IPS-15b (cell line): ENCODE measurements around the gene P2RY11.

Experiments
- H3K27me3 ChIP-seq: one replicate; pipeline ENCODE4 v1.6.1; 2013; ENCODE audit warnings: low read length; ENCODE audit not compliant: control insufficient read depth, insufficient read depth
- H3K36me3 ChIP-seq: one replicate; pipeline ENCODE4 v1.6.1; 2013; ENCODE audit warnings: low read length; ENCODE audit not compliant: control insufficient read depth, insufficient read depth
- H3K4me1 ChIP-seq: one replicate; pipeline ENCODE4 v1.6.1; 2013; ENCODE audit warnings: mild to moderate bottlenecking, low read length; ENCODE audit not compliant: control insufficient read depth, insufficient read depth
- H3K4me3 ChIP-seq: one replicate; pipeline ENCODE4 v1.5.1; 2013; ENCODE audit warnings: low read depth, low read length
- H3K9ac ChIP-seq: one replicate; pipeline ENCODE4 v1.6.1; 2013; ENCODE audit warnings: low read depth, mild to moderate bottlenecking, low read length
- H3K9me3 ChIP-seq: one replicate; pipeline ENCODE4 v1.6.1; 2013; ENCODE audit warnings: mild to moderate bottlenecking, low read length; ENCODE audit not compliant: control insufficient read depth, insufficient read depth

Gene P2RY11

GRCh38 chr19:10116866-10117616, 5.5 kb downstream of the P2RY11 start:
- H3K9me3 ChIP-seq, result no peaks in the 10 kb centered on the region
- H3K4me3 ChIP-seq, result no peak overlapping the region
- no peaks in the 10 kb centered on the region for H3K27me3 ChIP-seq
- no peaks in the 10 kb centered on the region for H3K4me1 ChIP-seq
- H3K36me3 ChIP-seq, result peaks cover 39% of the 10 kb centered on the region
- H3K9ac ChIP-seq, result no peak overlapping the region

- Histone ChIP-seq H3K9ac (peak overlapping the region; percentile 98), H3K4me1 (no peaks in the 10 kb centered on the region), H3K36me3 (peaks cover 36% of the 10 kb centered on the region), H3K9me3 (no peaks in the 10 kb centered on the region), H3K27me3 (no peaks in the 10 kb centered on the region), H3K4me3 (peak overlapping the region; percentile 96)
Measured at GRCh38 chr19:10118960-10119359, 7.5 kb downstream of the P2RY11 start.

- Histone ChIP-seq H3K9me3 (no peaks in the 10 kb centered on the region), H3K36me3 (peaks cover 22% of the 10 kb centered on the region), H3K9ac (no peak overlapping the region), H3K4me3 (no peak overlapping the region), H3K27me3 (no peaks in the 10 kb centered on the region), H3K4me1 (no peaks in the 10 kb centered on the region)
Measured at GRCh38 chr19:10120538-10121189, 9.2 kb downstream of the P2RY11 start.

- H3K9ac ChIP-seq, result no peak overlapping the region
- H3K36me3 ChIP-seq, result peaks cover 10% of the 10 kb centered on the region
Measured at GRCh38 chr19:10122045-10122444, 10.6 kb downstream of the P2RY11 start.

GRCh38 chr19:10124429-10124828, 12.9 kb downstream of the P2RY11 start:
- H3K4me3 ChIP-seq, result no peak overlapping the region
- no peaks in the 10 kb centered on the region for H3K4me1 ChIP-seq
- H3K36me3 ChIP-seq, result peaks cover 2% of the 10 kb centered on the region
- H3K9ac ChIP-seq, result no peak overlapping the region
- H3K9me3 ChIP-seq, result no peaks in the 10 kb centered on the region
- H3K27me3 ChIP-seq, result no peaks in the 10 kb centered on the region

More at GRCh38 chr19:10122045-10122444, 10.6 kb downstream of the P2RY11 start:
- H3K4me3 ChIP-seq, result no peak overlapping the region
- H3K27me3 ChIP-seq, result no peaks in the 10 kb centered on the region
- H3K9me3 ChIP-seq, result no peaks in the 10 kb centered on the region
- no peaks in the 10 kb centered on the region for H3K4me1 ChIP-seq

GRCh38 chr19:10126213-10126639, 14.7 kb downstream of the P2RY11 start:
- H3K4me3 ChIP-seq, result no peak overlapping the region
- no peaks in the 10 kb centered on the region for H3K4me1 ChIP-seq
- H3K27me3 ChIP-seq, result no peaks in the 10 kb centered on the region
- peaks cover 5% of the 10 kb centered on the region for H3K36me3 ChIP-seq
- H3K9me3 ChIP-seq, result no peaks in the 10 kb centered on the region
- H3K9ac ChIP-seq, result no peak overlapping the region

GRCh38 chr19:10132905-10133304, 21.4 kb downstream of the P2RY11 start:
- no peak overlapping the region for H3K9ac ChIP-seq

GRCh38 chr19:10133596-10133995, 22.1 kb downstream of the P2RY11 start:
- H3K4me3 ChIP-seq, result no peak overlapping the region
- H3K36me3 ChIP-seq, result peaks cover 61% of the 10 kb centered on the region
- H3K27me3 ChIP-seq, result no peaks in the 10 kb centered on the region
- no peaks in the 10 kb centered on the region for H3K4me1 ChIP-seq
- no peak overlapping the region for H3K9ac ChIP-seq
- H3K9me3 ChIP-seq, result no peaks in the 10 kb centered on the region

More at GRCh38 chr19:10132905-10133304, 21.4 kb downstream of the P2RY11 start:
- no peaks in the 10 kb centered on the region for H3K4me1 ChIP-seq
- H3K36me3 ChIP-seq, result peaks cover 54% of the 10 kb centered on the region
- H3K9me3 ChIP-seq, result no peaks in the 10 kb centered on the region
- no peaks in the 10 kb centered on the region for H3K27me3 ChIP-seq
- H3K4me3 ChIP-seq, result no peak overlapping the region

- no peaks in the 10 kb centered on the region for H3K27me3 ChIP-seq
- H3K4me1 ChIP-seq, result no peaks in the 10 kb centered on the region
- H3K4me3 ChIP-seq, result no peak overlapping the region
- H3K9me3 ChIP-seq, result no peaks in the 10 kb centered on the region
- peaks cover 65% of the 10 kb centered on the region for H3K36me3 ChIP-seq
- no peak overlapping the region for H3K9ac ChIP-seq
Measured at GRCh38 chr19:10134040-10134439, 22.5 kb downstream of the P2RY11 start.

GRCh38 chr19:10135551-10136334, 24.2 kb downstream of the P2RY11 start:
- H3K4me1 ChIP-seq, result no peaks in the 10 kb centered on the region
- peaks cover 77% of the 10 kb centered on the region for H3K36me3 ChIP-seq
- no peak overlapping the region for H3K9ac ChIP-seq
- no peak overlapping the region for H3K4me3 ChIP-seq
- no peaks in the 10 kb centered on the region for H3K27me3 ChIP-seq
- H3K9me3 ChIP-seq, result no peaks in the 10 kb centered on the region

GRCh38 chr19:10136936-10137335, 25.4 kb downstream of the P2RY11 start:
- H3K27me3 ChIP-seq, result no peaks in the 10 kb centered on the region
- no peaks in the 10 kb centered on the region for H3K4me1 ChIP-seq
- H3K9ac ChIP-seq, result no peak overlapping the region
- no peak overlapping the region for H3K4me3 ChIP-seq
- peaks cover 83% of the 10 kb centered on the region for H3K36me3 ChIP-seq
- no peaks in the 10 kb centered on the region for H3K9me3 ChIP-seq
